Esophagus muscularis mucosa (tissue), 4 donors: ENCODE results near the gene ARL6IP4. TPM values are rescaled to one million over a fixed set of nuclear protein-coding genes. Genes with fewer than 3 reads are reported as not detected.

Source experiments
- DNase-seq: peaks from one replicate; pipeline ENCODE4 v3.0.0-alpha.2; 2017; ENCODE audit errors: extremely low spot score
- H3K27ac ChIP-seq, 4 donors: fragments of 200-600 bp; sonication (generic); replicated peaks in 1 of 4; 1 replicate in 3 of 4; 2 replicates in 1 of 4; pipeline ENCODE4 v1.5.1; 2016 to 2019; ENCODE audit warnings: mild to moderate bottlenecking in 1 of 4
- H3K27me3 ChIP-seq, 4 donors: fragments of 200-600 bp; sonication (generic); one replicate each; pipeline versions ENCODE4 v1.5.1 to v1.6.0; 2016 to 2019
- H3K36me3 ChIP-seq, 4 donors: fragments of 200-600 bp; sonication (generic); one replicate each; pipeline ENCODE4 v1.5.1; 2016 to 2019
- H3K4me1 ChIP-seq, 4 donors: fragments of 200-600 bp; sonication (generic); one replicate each; pipeline ENCODE4 v1.5.1; 2016 to 2019
- H3K4me3 ChIP-seq, 4 donors: fragments of 200-600 bp; sonication (generic); 1 replicate in 2 of 4; 2 replicates in 2 of 4; pipeline ENCODE4 v1.5.1; 2016 to 2019; ENCODE audit warnings: mild to moderate bottlenecking in 4 of 4, moderate library complexity in 1 of 4
- H3K9me3 ChIP-seq, 4 donors: fragments of 200-600 bp; sonication (generic); 1 replicate in 3 of 4; 2 replicates in 1 of 4; pipeline ENCODE4 v1.5.1; 2016 to 2019
- EP300 ChIP-seq: sonication (generic); formaldehyde crosslinking; IDR thresholded peaks from one replicate; pipeline ENCODE4 v1.6.1; 2017; ENCODE audit warnings: antibody characterized with exemption
- POLR2A ChIP-seq: fragments of 450-650 bp; IDR thresholded peaks from one replicate; pipeline ENCODE4 v1.6.1; 2017; ENCODE audit warnings: antibody characterized with exemption, moderate library complexity, mild to moderate bottlenecking, low read depth
- POLR2AphosphoS5 ChIP-seq, 2 donors: sonication (generic); formaldehyde crosslinking; IDR thresholded peaks; one replicate each; pipeline ENCODE4 v1.6.1; 2017; ENCODE audit warnings: antibody characterized with exemption in 2 of 2
- WGBS: methylation state at CpG from one replicate; pipeline ENCODE4 v1.1.5; 2018; 5-methylcytosine and 5-hydroxymethylcytosine counted together
- intact Hi-C: fragments of 100-400 bp; cut with DNase I; formaldehyde crosslinking; loops from one replicate; pipeline ENCODE4 v1.15.1; 2023
- total RNA-seq, 4 donors: library from RNA; depleted of rRNA; stranded (reverse); fragments of >200 nt; gene quantifications; one replicate each; pipeline versions ENCODE4 v1.1.0 to v1.2.1, GENCODE V29; 2016
- TF ChIP-seq, protein P1 (sequence below), 3 experiments: fragments of 200-600 bp in 2 of 3; fragments of 450-650 bp in 1 of 3; sonication (generic) in 2 of 3; IDR thresholded peaks; one replicate each; pipeline ENCODE4 v1.5.1; 2017 to 2019; ENCODE audit warnings: antibody characterized with exemption in 3 of 3, mild to moderate bottlenecking in 2 of 3, moderate library complexity in 1 of 3

The ARL6IP4 gene
- total RNA-seq, 4 donors from 2014 or later, result 262 to 318 (median 288) TPM

DNA sequence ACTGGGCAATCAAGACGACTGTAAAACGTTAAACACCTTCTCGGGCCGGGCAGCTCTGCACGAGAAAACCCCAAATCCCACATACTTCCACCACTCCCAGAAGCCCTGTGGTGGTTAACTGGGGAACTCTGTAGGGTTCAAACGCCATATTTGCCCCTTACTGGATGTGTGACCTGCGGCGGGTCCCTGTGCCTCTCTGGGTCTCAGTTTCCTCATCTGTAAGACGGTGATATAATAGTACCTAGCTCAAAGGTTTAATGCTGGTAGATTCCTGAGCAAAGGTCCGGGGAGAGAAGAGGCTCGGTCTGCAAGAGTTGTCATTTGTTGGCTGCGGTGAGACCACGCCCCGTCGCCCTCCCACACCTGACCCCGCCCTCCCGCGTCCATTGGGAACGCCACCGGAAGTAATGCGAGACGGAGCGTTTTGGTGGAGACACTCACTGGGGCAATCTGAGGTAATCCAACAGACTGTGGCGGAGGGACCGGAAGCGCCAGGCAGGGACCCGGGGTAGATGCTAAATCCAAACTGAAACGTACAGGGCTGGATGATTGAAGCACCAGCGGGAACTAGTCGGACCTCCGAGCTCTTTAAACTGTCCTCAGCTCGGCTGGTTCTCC, 6.1 kb upstream of the ARL6IP4 start:
- TF ChIP-seq POLR2AphosphoS5 (IDR thresholded peaks at IDR 0.05), result peak; percentile 55 to 90
- TF ChIP-seq, protein P1, sequence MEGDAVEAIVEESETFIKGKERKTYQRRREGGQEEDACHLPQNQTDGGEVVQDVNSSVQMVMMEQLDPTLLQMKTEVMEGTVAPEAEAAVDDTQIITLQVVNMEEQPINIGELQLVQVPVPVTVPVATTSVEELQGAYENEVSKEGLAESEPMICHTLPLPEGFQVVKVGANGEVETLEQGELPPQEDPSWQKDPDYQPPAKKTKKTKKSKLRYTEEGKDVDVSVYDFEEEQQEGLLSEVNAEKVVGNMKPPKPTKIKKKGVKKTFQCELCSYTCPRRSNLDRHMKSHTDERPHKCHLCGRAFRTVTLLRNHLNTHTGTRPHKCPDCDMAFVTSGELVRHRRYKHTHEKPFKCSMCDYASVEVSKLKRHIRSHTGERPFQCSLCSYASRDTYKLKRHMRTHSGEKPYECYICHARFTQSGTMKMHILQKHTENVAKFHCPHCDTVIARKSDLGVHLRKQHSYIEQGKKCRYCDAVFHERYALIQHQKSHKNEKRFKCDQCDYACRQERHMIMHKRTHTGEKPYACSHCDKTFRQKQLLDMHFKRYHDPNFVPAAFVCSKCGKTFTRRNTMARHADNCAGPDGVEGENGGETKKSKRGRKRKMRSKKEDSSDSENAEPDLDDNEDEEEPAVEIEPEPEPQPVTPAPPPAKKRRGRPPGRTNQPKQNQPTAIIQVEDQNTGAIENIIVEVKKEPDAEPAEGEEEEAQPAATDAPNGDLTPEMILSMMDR (IDR thresholded peaks at IDR 0.05), result no peak
- peaks cover 0 to 25% (median 10%) of the 10 kb centered on the region in 4 donors for H3K36me3 ChIP-seq
- H3K4me3 ChIP-seq, result peak overlapping the region; percentile 82 to 92 (median 87)
- intact Hi-C loops, result loop anchor here (10.0 kb wide), 1 partner anchor 180 kb away; the partner anchor contains the start of gene PITPNM2
- DNase-seq, result peak; percentile 100
- H3K4me1 ChIP-seq, result peaks cover 27 to 48% (median 41%) of the 10 kb centered on the region in 4 donors
- WGBS, result 2% methylated on average over 12 of the region's 32 CpGs
- no peaks in the 10 kb centered on the region for H3K9me3 ChIP-seq
- peak overlapping the region; percentile 90 to 98 (median 97) for H3K27ac ChIP-seq
- no peaks in the 10 kb centered on the region for H3K27me3 ChIP-seq

DNA sequence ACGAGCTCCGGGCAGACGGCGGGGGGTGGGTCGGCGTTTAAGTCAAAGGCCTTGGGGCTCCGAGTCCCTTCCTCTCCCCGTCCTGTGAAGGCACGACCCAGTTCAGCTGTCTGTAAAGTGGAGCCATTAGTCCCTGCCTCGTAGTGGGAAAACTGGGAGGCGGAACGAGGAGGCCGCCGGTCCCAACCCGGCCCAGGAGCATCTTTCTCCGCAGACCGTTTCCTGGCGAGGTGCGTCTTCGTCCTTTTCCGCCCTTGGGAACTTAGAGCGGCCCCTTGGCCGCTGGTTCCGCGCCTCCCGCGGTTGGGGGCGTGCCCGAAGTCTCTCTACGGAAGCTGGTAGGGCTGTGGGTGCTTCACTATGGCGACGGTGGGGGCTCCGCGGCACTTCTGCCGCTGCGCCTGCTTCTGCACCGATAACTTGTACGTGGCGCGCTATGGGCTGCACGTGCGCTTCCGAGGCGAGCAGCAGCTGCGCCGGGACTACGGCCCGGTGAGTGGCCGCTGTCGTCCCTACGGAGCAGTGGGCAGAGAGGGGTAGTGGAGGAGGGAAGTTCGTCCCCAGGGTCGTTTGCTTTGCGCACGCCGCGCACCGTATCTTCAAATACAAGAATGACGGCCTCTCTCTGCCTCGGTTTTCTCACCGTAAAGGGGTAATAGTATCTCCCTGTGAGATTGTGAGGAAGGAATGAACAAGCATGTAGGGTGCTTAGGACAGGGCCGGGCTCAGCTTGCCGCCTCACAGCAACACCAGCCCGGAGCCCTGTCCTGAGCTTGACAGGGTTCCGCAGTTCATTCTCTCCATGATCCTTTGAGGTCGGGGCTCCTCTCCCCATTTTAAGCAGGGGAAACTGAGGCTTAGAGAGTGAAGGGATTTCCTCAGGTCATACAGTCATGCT, 5.3 kb upstream of the ARL6IP4 start, which contains the start of gene OGFOD2:
OGFOD2 (plus strand) TSS at position 353 of the 898 bp plus-strand sequence; CDS start at position 361, 8 bp downstream.
- TF ChIP-seq POLR2A (no peak), POLR2AphosphoS5 (IDR thresholded peaks at IDR 0.05) (peak; percentile 54 to 82), EP300 (no peak)
- TF ChIP-seq, protein P1 (IDR thresholded peaks at IDR 0.05), result no peak
- Histone ChIP-seq H3K4me1 (peaks cover 35 to 56% (median 48%) of the 10 kb centered on the region in 4 donors), H3K36me3 (peaks cover 0 to 25% (median 10%) of the 10 kb centered on the region in 4 donors), H3K4me3 (peak within 1 kb of the TSS; percentile 82 to 92 (median 87)), H3K27ac (peak within 1 kb of the TSS; percentile 90 to 98 (median 97)), H3K9me3 (no peaks in the 10 kb centered on the region), H3K27me3 (no peaks in the 10 kb centered on the region)
- under 1% methylated on average over 18 of the region's 66 CpGs for WGBS
- DNase-seq, result peak; percentile 98
- intact Hi-C loops, result loop anchor here (10.0 kb wide), 1 partner anchor 180 kb away; the partner anchor contains the start of gene PITPNM2

DNA sequence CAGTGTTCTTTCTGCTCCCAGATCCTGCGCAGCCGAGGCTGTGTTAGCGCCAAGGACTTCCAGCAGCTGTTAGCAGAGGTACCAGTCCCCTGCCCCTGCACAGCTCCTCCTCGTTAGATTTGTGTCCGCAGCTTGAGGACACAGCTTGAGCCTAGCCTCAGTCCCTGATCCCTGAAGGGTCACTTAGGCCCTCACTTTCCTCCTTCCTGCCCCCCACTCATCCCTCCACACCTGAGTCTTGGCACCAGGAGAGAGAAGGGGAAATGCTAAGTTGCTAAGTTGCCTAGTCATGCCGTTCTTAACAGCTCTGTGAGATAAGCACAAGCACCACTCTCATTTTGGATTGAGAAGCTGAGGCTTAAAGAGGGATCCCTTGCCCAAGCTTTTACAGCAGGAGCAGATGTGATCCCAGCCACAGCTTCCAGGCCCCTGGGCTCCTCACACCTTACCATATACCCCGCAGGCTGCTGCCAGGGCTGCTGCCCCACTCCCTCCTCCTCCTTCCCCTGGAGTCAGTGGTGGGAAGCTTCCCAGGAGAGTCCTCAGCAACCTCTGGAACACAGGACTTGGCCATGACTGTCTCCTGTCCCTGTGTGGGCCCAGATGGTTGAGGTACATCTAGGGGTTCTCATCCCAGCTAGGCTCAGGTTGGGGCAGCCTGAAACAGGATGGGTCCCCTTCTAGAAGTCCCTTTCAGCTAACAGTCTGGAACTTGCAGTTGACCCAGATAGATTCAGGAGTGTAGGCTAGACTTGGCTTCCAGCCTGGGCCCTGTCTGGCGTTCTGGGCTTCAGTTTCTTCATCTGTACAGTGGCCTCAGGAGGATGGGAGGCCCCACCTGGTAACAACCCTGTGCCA, 4.5 kb upstream of the ARL6IP4 start:
- Histone ChIP-seq H3K27me3 (no peaks in the 10 kb centered on the region), H3K27ac (peak overlapping the region; percentile 90 to 98 (median 97)), H3K36me3 (peaks cover 0 to 25% (median 10%) of the 10 kb centered on the region in 4 donors), H3K4me1 (peaks cover 35 to 59% (median 50%) of the 10 kb centered on the region in 4 donors), H3K9me3 (no peaks in the 10 kb centered on the region), H3K4me3 (peak overlapping the region; percentile 82 to 92 (median 87))
- TF ChIP-seq, protein P1 (IDR thresholded peaks at IDR 0.05), result no peak
- TF ChIP-seq POLR2A, result no peak
- no peak for TF ChIP-seq EP300
- no peak for DNase-seq
- 7% methylated on average over 5 of the region's 8 CpGs for WGBS
- intact Hi-C loops, result loop anchor here (10.0 kb wide), 1 partner anchor 179 kb away; the partner anchor contains the start of gene PITPNM2

DNA sequence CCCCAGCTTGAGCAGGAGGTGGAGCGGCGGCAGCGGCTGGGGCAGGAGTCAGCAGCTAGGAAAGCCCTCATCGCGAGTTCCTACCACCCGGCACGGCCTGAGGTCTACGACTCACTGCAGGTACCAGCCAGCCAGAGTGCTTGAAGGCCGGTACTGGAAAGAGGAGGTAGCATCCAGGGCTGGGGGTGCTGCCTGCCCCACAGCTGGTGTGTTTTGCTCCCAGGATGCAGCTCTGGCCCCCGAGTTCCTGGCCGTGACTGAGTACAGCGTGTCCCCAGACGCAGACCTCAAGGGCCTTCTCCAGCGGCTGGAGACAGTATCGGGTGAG, 3.9 kb upstream of the ARL6IP4 start:
- H3K27me3 ChIP-seq, result no peaks in the 10 kb centered on the region
- peak overlapping the region in 1 of 4 donors; percentile 82 for H3K4me3 ChIP-seq
- no peak overlapping the region for H3K27ac ChIP-seq
- 80% methylated on average over 7 of the region's 15 CpGs for WGBS
- peaks cover 0 to 25% (median 10%) of the 10 kb centered on the region in 4 donors for H3K36me3 ChIP-seq
- H3K9me3 ChIP-seq, result no peaks in the 10 kb centered on the region
- no peak for DNase-seq
- H3K4me1 ChIP-seq, result peaks cover 40 to 65% (median 55%) of the 10 kb centered on the region in 4 donors
- intact Hi-C loops, result loop anchor here (10.0 kb wide), 1 partner anchor 178 kb away; the partner anchor contains the start of gene PITPNM2
- TF ChIP-seq POLR2A, result no peak
- TF ChIP-seq EP300, result no peak
- TF ChIP-seq, protein P1 (IDR thresholded peaks at IDR 0.05), result no peak
- no peak for TF ChIP-seq POLR2AphosphoS5 (IDR thresholded peaks at IDR 0.05)
